GM19023 (cell line): ENCODE data around the gene DCTN3.

Experiments
- ATAC-seq: cut with Tn5 transposase; IDR thresholded peaks from one replicate; pipeline ENCODE4 v1.9.1; 2021; ENCODE audit warnings: mild to moderate bottlenecking, moderate library complexity; ENCODE audit not compliant: unreplicated experiment

Gene DCTN3

GRCh38 chr9:34575241-34575640 lies 45.1 kb downstream of the DCTN3 start:
- ATAC-seq = no peak

GRCh38 chr9:34574571-34574970 lies 45.7 kb downstream of the DCTN3 start:
- ATAC-seq = no peak

GRCh38 chr9:34573599-34574325 lies 46.5 kb downstream of the DCTN3 start:
- no peak for ATAC-seq

- ATAC-seq = no peak
These were observed 47.7 kb downstream of the DCTN3 start for GRCh38 chr9:34572628-34573027.

- ATAC-seq = no peak
These were observed 48.2 kb downstream of the DCTN3 start for GRCh38 chr9:34572092-34572491.

- ATAC-seq = no peak
These were observed 48.8 kb downstream of the DCTN3 start for GRCh38 chr9:34571481-34571810.

GRCh38 chr9:34570809-34571480 lies 49.4 kb downstream of the DCTN3 start:
- no peak for ATAC-seq

GRCh38 chr9:34570376-34570775 lies 49.9 kb downstream of the DCTN3 start:
- no peak for ATAC-seq

GRCh38 chr9:34568774-34569173 lies 51.5 kb downstream of the DCTN3 start:
- no peak for ATAC-seq

- ATAC-seq = no peak
These were observed 52.2 kb downstream of the DCTN3 start for GRCh38 chr9:34568133-34568532.

GRCh38 chr9:34566972-34567371 lies 53.3 kb downstream of the DCTN3 start:
- ATAC-seq = no peak

GRCh38 chr9:34566322-34566721 lies 54.0 kb downstream of the DCTN3 start:
- ATAC-seq = no peak

GRCh38 chr9:34565856-34566255 lies 54.4 kb downstream of the DCTN3 start:
- no peak for ATAC-seq

GRCh38 chr9:34564617-34565016 lies 55.7 kb downstream of the DCTN3 start:
- no peak for ATAC-seq
